HFFc6 (cell line): ENCODE data around the gene PRORP. TPM values are rescaled to one million over a fixed set of nuclear protein-coding genes. Genes with fewer than 3 reads are reported as not detected.
A peak's percentile ranks its signal among the peaks of the same experiment; 100 is the strongest.
"Not testable (repeated sequence)": the region's sequence is repeated elsewhere in the genome, so short reads cannot be mapped to it uniquely, and the experiment has no call there.

ENCODE experiments used
- DNase-seq: peaks from one replicate; pipeline ENCODE4 v3.0.0-alpha.2; 2018
- H3K27ac Mint-ChIP-seq: 2 replicates; pipeline ENCODE4 v1.8.0; 2020; ENCODE audit warnings: mild to moderate bottlenecking, mixed read lengths
- H3K27me3 Mint-ChIP-seq: 2 replicates; pipeline ENCODE4 v1.8.0; 2021; ENCODE audit warnings: mild to moderate bottlenecking, moderate library complexity, mixed read lengths; ENCODE audit not compliant: insufficient read depth
- H3K36me3 Mint-ChIP-seq: 2 replicates; pipeline ENCODE4 v1.8.0; 2021; ENCODE audit warnings: low read depth, mixed read lengths
- H3K4me1 Mint-ChIP-seq: 2 replicates; pipeline ENCODE4 v1.8.0; 2020; ENCODE audit warnings: low read depth, mixed read lengths
- H3K4me3 Mint-ChIP-seq: 2 replicates; pipeline ENCODE4 v1.8.0; 2020; ENCODE audit warnings: mild to moderate bottlenecking, moderate library complexity, mixed read lengths
- H3K9me3 Mint-ChIP-seq: 2 replicates; pipeline ENCODE4 v1.8.0; 2020; ENCODE audit warnings: mild to moderate bottlenecking, mixed read lengths
- total RNA-seq, 6 experiments: library from RNA; stranded (reverse); fragmentation: NEBNext Ultra II Directional; extraction: Animal tissue kit (Norgen Biotek cat#: 25700); gene quantifications; 2 replicates in 1 of 6; 3 replicates in 5 of 6; pipeline ENCODE4 v1.2.3, GENCODE V29; 2021
- TF ChIP-seq, protein P1 (sequence below): fragments of 200-600 bp; sonication (generic); IDR thresholded peaks from 2 replicates; pipeline ENCODE4 v1.5.0; 2021; ENCODE audit warnings: antibody characterized with exemption, mild to moderate bottlenecking

Gene PRORP
- total RNA-seq, 6 experiments from 2014 or later: 22.6 to 29.6 (median 26.6) TPM

DNA sequence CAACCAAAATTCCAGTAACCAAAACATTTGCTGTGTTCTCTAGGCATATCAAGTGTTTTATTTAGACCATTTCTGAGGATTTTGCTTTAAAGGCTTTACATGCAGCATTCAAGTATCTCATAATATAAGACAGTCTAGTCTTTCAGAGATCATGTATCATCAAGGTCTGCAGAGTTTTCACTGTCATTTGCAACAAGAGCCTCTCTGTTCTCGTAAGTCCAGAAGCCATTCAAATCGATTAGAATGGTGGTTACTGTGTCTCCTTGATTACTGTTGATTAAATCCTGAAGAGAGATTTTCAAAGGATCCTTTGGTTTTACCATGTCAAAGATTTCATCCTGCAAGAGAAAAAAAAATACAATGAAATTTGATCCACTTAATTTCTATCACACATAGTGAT is 36.9 kb upstream of the PRORP start:
- H3K9me3 Mint-ChIP-seq: no peaks in the 10 kb centered on the region
- no peak overlapping the region for H3K4me3 Mint-ChIP-seq
- no peaks in the 10 kb centered on the region; the same call in 1 of the 2 replicates for H3K27me3 Mint-ChIP-seq
- peaks cover 19% of the 10 kb centered on the region for H3K36me3 Mint-ChIP-seq
- H3K4me1 Mint-ChIP-seq: peaks cover 15% of the 10 kb centered on the region
- DNase-seq: no peak
- no peak overlapping the region for H3K27ac Mint-ChIP-seq
- TF ChIP-seq, protein P1, sequence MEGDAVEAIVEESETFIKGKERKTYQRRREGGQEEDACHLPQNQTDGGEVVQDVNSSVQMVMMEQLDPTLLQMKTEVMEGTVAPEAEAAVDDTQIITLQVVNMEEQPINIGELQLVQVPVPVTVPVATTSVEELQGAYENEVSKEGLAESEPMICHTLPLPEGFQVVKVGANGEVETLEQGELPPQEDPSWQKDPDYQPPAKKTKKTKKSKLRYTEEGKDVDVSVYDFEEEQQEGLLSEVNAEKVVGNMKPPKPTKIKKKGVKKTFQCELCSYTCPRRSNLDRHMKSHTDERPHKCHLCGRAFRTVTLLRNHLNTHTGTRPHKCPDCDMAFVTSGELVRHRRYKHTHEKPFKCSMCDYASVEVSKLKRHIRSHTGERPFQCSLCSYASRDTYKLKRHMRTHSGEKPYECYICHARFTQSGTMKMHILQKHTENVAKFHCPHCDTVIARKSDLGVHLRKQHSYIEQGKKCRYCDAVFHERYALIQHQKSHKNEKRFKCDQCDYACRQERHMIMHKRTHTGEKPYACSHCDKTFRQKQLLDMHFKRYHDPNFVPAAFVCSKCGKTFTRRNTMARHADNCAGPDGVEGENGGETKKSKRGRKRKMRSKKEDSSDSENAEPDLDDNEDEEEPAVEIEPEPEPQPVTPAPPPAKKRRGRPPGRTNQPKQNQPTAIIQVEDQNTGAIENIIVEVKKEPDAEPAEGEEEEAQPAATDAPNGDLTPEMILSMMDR: no peak

- H3K9me3 Mint-ChIP-seq: no peaks in the 10 kb centered on the region
- H3K36me3 Mint-ChIP-seq: peaks cover 21% of the 10 kb centered on the region
- H3K4me3 Mint-ChIP-seq: no peak overlapping the region
- TF ChIP-seq, protein P1: no peak
- peak overlapping the region; percentile 15; the same call in 1 of the 2 replicates for H3K27ac Mint-ChIP-seq
- H3K27me3 Mint-ChIP-seq: no peaks in the 10 kb centered on the region
- peaks cover 15% of the 10 kb centered on the region for H3K4me1 Mint-ChIP-seq
- peak; percentile 25 for DNase-seq
Observed at GRCh38 chr14:35088514-35088913, 33.8 kb upstream of the PRORP start.

GRCh38 chr14:35094645-35095044 is 27.7 kb upstream of the PRORP start:
- H3K36me3 Mint-ChIP-seq: peaks cover 22% of the 10 kb centered on the region; the same call in 1 of the 2 replicates
- H3K4me1 Mint-ChIP-seq, H3K9me3 Mint-ChIP-seq, H3K27me3 Mint-ChIP-seq, DNase-seq, H3K27ac Mint-ChIP-seq, H3K4me3 Mint-ChIP-seq: not testable (repeated sequence)

GRCh38 chr14:35107866-35108265 is 14.5 kb upstream of the PRORP start:
- DNase-seq: no peak
- H3K36me3 Mint-ChIP-seq: peaks cover 44% of the 10 kb centered on the region
- H3K27ac Mint-ChIP-seq: no peak overlapping the region
- peaks cover 6% of the 10 kb centered on the region for H3K9me3 Mint-ChIP-seq
- TF ChIP-seq, protein P1: no peak
- 0 out of 2 replicates have a peak, but pooled peaks cover 5% of the 10 kb centered on the region for H3K4me1 Mint-ChIP-seq
- H3K27me3 Mint-ChIP-seq: no peaks in the 10 kb centered on the region
- H3K4me3 Mint-ChIP-seq: no peak overlapping the region

DNA sequence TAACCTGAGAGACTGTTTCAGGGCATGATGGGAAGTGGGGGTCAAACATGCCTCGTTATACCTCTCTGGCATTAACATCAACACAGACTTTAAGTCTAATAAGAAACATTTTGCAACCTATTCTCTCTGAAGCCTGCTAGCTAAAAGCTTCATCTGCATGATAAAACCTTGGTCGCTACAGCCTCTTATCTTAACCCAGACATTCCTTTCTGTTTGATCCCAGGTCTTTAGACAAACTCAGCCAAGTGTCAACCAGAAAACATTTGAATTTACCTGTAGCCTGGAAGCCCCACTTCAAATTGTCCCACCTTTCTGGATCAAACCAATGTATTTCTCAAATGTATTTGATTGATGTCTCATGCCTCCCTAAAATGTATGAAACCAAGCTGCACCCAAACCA is 9.7 kb upstream of the PRORP start:
- Mint-ChIP-seq H3K36me3 (peaks cover 48% of the 10 kb centered on the region), H3K27ac (no peak overlapping the region), H3K27me3 (peaks cover 2% of the 10 kb centered on the region; the same call in 1 of the 2 replicates), H3K4me3 (no peak overlapping the region), H3K4me1 (peaks cover 8% of the 10 kb centered on the region), H3K9me3 (peaks cover 6% of the 10 kb centered on the region)
- TF ChIP-seq, protein P1: no peak
- DNase-seq: no peak

GRCh38 chr14:35113308-35113950 is 8.9 kb upstream of the PRORP start:
- H3K4me3 Mint-ChIP-seq: no peak overlapping the region
- peaks cover 48% of the 10 kb centered on the region for H3K36me3 Mint-ChIP-seq
- peaks cover 6% of the 10 kb centered on the region for H3K9me3 Mint-ChIP-seq
- DNase-seq: no peak
- H3K27me3 Mint-ChIP-seq: peaks cover 2% of the 10 kb centered on the region; the same call in 1 of the 2 replicates
- peaks cover 8% of the 10 kb centered on the region for H3K4me1 Mint-ChIP-seq
- H3K27ac Mint-ChIP-seq: peak overlapping the region; percentile 56; the same call in 1 of the 2 replicates
- TF ChIP-seq, protein P1: no peak
